ENCODE data around the gene DACH1.
A peak's percentile ranks its signal among the peaks of the same experiment; 100 is the strongest.
"Not testable (repeated sequence)": the region's sequence is repeated elsewhere in the genome, so short reads cannot be mapped to it uniquely, and the experiment has no call there.

The DACH1 gene

GRCh38 chr13:71867131-71867814 is at the start of gene DACH1:
TSS of gene DACH1 (minus strand) at chr13:71867204.
- no peaks in the 10 kb centered on the region for H3K36me3 ChIP-seq (replicated peaks)
- peak; percentile 92 to 98 for DNase-seq (ENCODE audit: low spot score in 2 of 2)
- H3K4me3 ChIP-seq: peak within 1 kb of the TSS; percentile 74
- H3K9me3 ChIP-seq: no peaks in the 10 kb centered on the region
- in situ Hi-C loops (cut with MboI; ENCODE audit: low sequenced_read_pairs): loop anchor here (25.0 kb wide), 1 partner anchor 105 kb away; no protein-coding TSS in a partner anchor
- no peaks in the 10 kb centered on the region for H3K27me3 ChIP-seq (ENCODE audit: low read depth)
- H3K4me1 ChIP-seq: peaks cover 45% of the 10 kb centered on the region

GRCh38 chr13:71913717-71914116 is 46.7 kb upstream of the DACH1 start:
- H3K4me3 ChIP-seq: no peak overlapping the region
- DNase-seq (ENCODE audit: low spot score in 2 of 2): no peak
- H3K27me3 ChIP-seq (ENCODE audit: low read depth): no peaks in the 10 kb centered on the region
- no peaks in the 10 kb centered on the region for H3K9me3 ChIP-seq
- H3K4me1 ChIP-seq: no peaks in the 10 kb centered on the region
- in situ Hi-C loops (cut with MboI; ENCODE audit: low sequenced_read_pairs): no loop called here
- H3K36me3 ChIP-seq (replicated peaks): no peaks in the 10 kb centered on the region

GRCh38 chr13:71912524-71912923 is 45.5 kb upstream of the DACH1 start:
- Histone ChIP-seq H3K4me1 (no peaks in the 10 kb centered on the region), H3K36me3 (replicated peaks) (no peaks in the 10 kb centered on the region), H3K27me3 (ENCODE audit: low read depth) (no peaks in the 10 kb centered on the region), H3K9me3 (no peaks in the 10 kb centered on the region), H3K4me3 (no peak overlapping the region)
- no peak for DNase-seq (ENCODE audit: low spot score in 2 of 2)
- in situ Hi-C loops (cut with MboI; ENCODE audit: low sequenced_read_pairs): no loop called here

- no peak for DNase-seq (ENCODE audit: low spot score in 2 of 2)
- no peaks in the 10 kb centered on the region for H3K36me3 ChIP-seq (replicated peaks)
Measured at GRCh38 chr13:71906448-71906847, 39.4 kb upstream of the DACH1 start.

GRCh38 chr13:71902676-71903075 is 35.7 kb upstream of the DACH1 start:
- in situ Hi-C loops (cut with MboI; ENCODE audit: low sequenced_read_pairs): no loop called here
- Histone ChIP-seq H3K9me3 (no peaks in the 10 kb centered on the region), H3K4me1 (peaks cover 3% of the 10 kb centered on the region; the same call in 1 of the 2 replicates), H3K4me3 (no peak overlapping the region), H3K27me3 (ENCODE audit: low read depth) (no peaks in the 10 kb centered on the region), H3K36me3 (replicated peaks) (no peaks in the 10 kb centered on the region)
- no peak for DNase-seq (ENCODE audit: low spot score in 2 of 2)

More at GRCh38 chr13:71906448-71906847, 39.4 kb upstream of the DACH1 start:
- Histone ChIP-seq H3K4me1 (no peaks in the 10 kb centered on the region), H3K4me3 (no peak overlapping the region), H3K27me3 (ENCODE audit: low read depth) (no peaks in the 10 kb centered on the region), H3K9me3 (no peaks in the 10 kb centered on the region)
- in situ Hi-C loops (cut with MboI; ENCODE audit: low sequenced_read_pairs): no loop called here

- in situ Hi-C loops (cut with MboI; ENCODE audit: low sequenced_read_pairs); DNase-seq (ENCODE audit: low spot score in 2 of 2): not testable (repeated sequence)
Measured at GRCh38 chr13:71893506-71893905, 26.5 kb upstream of the DACH1 start.

GRCh38 chr13:71886880-71887279 is 19.9 kb upstream of the DACH1 start:
- DNase-seq (ENCODE audit: low spot score in 2 of 2): no peak
- in situ Hi-C loops (cut with MboI; ENCODE audit: low sequenced_read_pairs): no loop called here
- no peak overlapping the region for H3K4me3 ChIP-seq
- no peaks in the 10 kb centered on the region for H3K27me3 ChIP-seq (ENCODE audit: low read depth)
- no peaks in the 10 kb centered on the region for H3K4me1 ChIP-seq
- no peaks in the 10 kb centered on the region for H3K36me3 ChIP-seq (replicated peaks)
- no peaks in the 10 kb centered on the region; the same call in 1 of the 2 replicates for H3K9me3 ChIP-seq

More at GRCh38 chr13:71893506-71893905, 26.5 kb upstream of the DACH1 start:
- not testable (repeated sequence) for H3K4me1 ChIP-seq; H3K36me3 ChIP-seq (replicated peaks); H3K27me3 ChIP-seq (ENCODE audit: low read depth); H3K4me3 ChIP-seq; H3K9me3 ChIP-seq

GRCh38 chr13:71882120-71882519 is 15.1 kb upstream of the DACH1 start:
- Histone ChIP-seq H3K27me3 (ENCODE audit: low read depth) (no peaks in the 10 kb centered on the region), H3K4me1 (peaks cover 14% of the 10 kb centered on the region), H3K4me3 (no peak overlapping the region), H3K36me3 (replicated peaks) (no peaks in the 10 kb centered on the region), H3K9me3 (no peaks in the 10 kb centered on the region; the same call in 1 of the 2 replicates)
- in situ Hi-C loops (cut with MboI; ENCODE audit: low sequenced_read_pairs): no loop called here
- peak in 1 of 2 experiments; percentile 1 for DNase-seq (ENCODE audit: low spot score in 2 of 2)

GRCh38 chr13:71880753-71881541 is 13.9 kb upstream of the DACH1 start:
- no peaks in the 10 kb centered on the region for H3K36me3 ChIP-seq (replicated peaks)
- in situ Hi-C loops (cut with MboI; ENCODE audit: low sequenced_read_pairs): no loop called here
- DNase-seq (ENCODE audit: low spot score in 2 of 2): peak in 1 of 2 experiments; percentile 16
- H3K9me3 ChIP-seq: no peaks in the 10 kb centered on the region; the same call in 1 of the 2 replicates
- H3K4me1 ChIP-seq: peaks cover 17% of the 10 kb centered on the region
- H3K27me3 ChIP-seq (ENCODE audit: low read depth): no peaks in the 10 kb centered on the region
- H3K4me3 ChIP-seq: no peak overlapping the region

GRCh38 chr13:71879808-71880344 is 12.9 kb upstream of the DACH1 start:
- in situ Hi-C loops (cut with MboI; ENCODE audit: low sequenced_read_pairs): no loop called here
- Histone ChIP-seq H3K9me3 (no peaks in the 10 kb centered on the region; the same call in 1 of the 2 replicates), H3K4me1 (peaks cover 17% of the 10 kb centered on the region), H3K4me3 (no peak overlapping the region), H3K36me3 (replicated peaks) (no peaks in the 10 kb centered on the region), H3K27me3 (ENCODE audit: low read depth) (no peaks in the 10 kb centered on the region)
- no peak for DNase-seq (ENCODE audit: low spot score in 2 of 2)

GRCh38 chr13:71879129-71879535 is 12.1 kb upstream of the DACH1 start:
- H3K36me3 ChIP-seq (replicated peaks): no peaks in the 10 kb centered on the region
- in situ Hi-C loops (cut with MboI; ENCODE audit: low sequenced_read_pairs): no loop called here
- H3K27me3 ChIP-seq (ENCODE audit: low read depth): no peaks in the 10 kb centered on the region
- H3K4me3 ChIP-seq: no peak overlapping the region
- H3K9me3 ChIP-seq: no peaks in the 10 kb centered on the region; the same call in 1 of the 2 replicates
- peak; percentile 45 to 84 for DNase-seq (ENCODE audit: low spot score in 2 of 2)
- H3K4me1 ChIP-seq: peaks cover 17% of the 10 kb centered on the region

- DNase-seq (ENCODE audit: low spot score in 2 of 2): peak; percentile 20 to 32
- Histone ChIP-seq H3K36me3 (replicated peaks) (no peaks in the 10 kb centered on the region), H3K9me3 (no peaks in the 10 kb centered on the region), H3K27me3 (ENCODE audit: low read depth) (no peaks in the 10 kb centered on the region), H3K4me3 (no peak overlapping the region), H3K4me1 (peaks cover 34% of the 10 kb centered on the region)
- in situ Hi-C loops (cut with MboI; ENCODE audit: low sequenced_read_pairs): no loop called here
Measured at GRCh38 chr13:71877256-71877653, 10.3 kb upstream of the DACH1 start.

- Histone ChIP-seq H3K9me3 (no peaks in the 10 kb centered on the region), H3K4me1 (peaks cover 39% of the 10 kb centered on the region), H3K4me3 (no peak overlapping the region), H3K27me3 (ENCODE audit: low read depth) (no peaks in the 10 kb centered on the region), H3K36me3 (replicated peaks) (no peaks in the 10 kb centered on the region)
- in situ Hi-C loops (cut with MboI; ENCODE audit: low sequenced_read_pairs): no loop called here
- no peak for DNase-seq (ENCODE audit: low spot score in 2 of 2)
Measured at GRCh38 chr13:71876648-71877255, 9.7 kb upstream of the DACH1 start.

Data from HAP-1 (cell line).